Ishikawa (cell line): ENCODE data around the gene CD302.

Experiments used
- CEBPB ChIP-seq: IDR thresholded peaks from 2 replicates; pipeline ENCODE4 v1.6.1; 2012
- CREB1 ChIP-seq: IDR thresholded peaks from 2 replicates; pipeline ENCODE4 v1.6.1; 2012; ENCODE audit warnings: low read depth
- EGR1 ChIP-seq: IDR thresholded peaks from 2 replicates; pipeline ENCODE4 v1.6.1; 2012
- EP300 ChIP-seq: IDR thresholded peaks from 2 replicates; pipeline ENCODE4 v1.6.1; 2012; ENCODE audit warnings: borderline replicate concordance
- FOXM1 ChIP-seq: IDR thresholded peaks from 2 replicates; pipeline ENCODE4 v1.6.1; 2012; ENCODE audit warnings: low read depth, borderline replicate concordance
- MAX ChIP-seq: IDR thresholded peaks from 2 replicates; pipeline ENCODE4 v1.6.1; 2012
- NFIC ChIP-seq: IDR thresholded peaks from 2 replicates; pipeline ENCODE4 v1.6.1; 2012
- RAD21 ChIP-seq: IDR thresholded peaks from 2 replicates; pipeline ENCODE4 v1.6.1; 2012; ENCODE audit warnings: low read depth
- REST ChIP-seq: IDR thresholded peaks from 2 replicates; pipeline ENCODE4 v1.6.1; 2012; ENCODE audit warnings: low read depth, mild to moderate bottlenecking
- TAF1 ChIP-seq: IDR thresholded peaks from 2 replicates; pipeline ENCODE4 v1.6.1; 2012; ENCODE audit warnings: low read depth, mild to moderate bottlenecking
- TCF12 ChIP-seq: IDR thresholded peaks from 2 replicates; pipeline ENCODE4 v1.6.1; 2012; ENCODE audit warnings: low read depth
- TEAD4 ChIP-seq: IDR thresholded peaks from 2 replicates; pipeline ENCODE4 v1.6.1; 2012
- USF1 ChIP-seq: IDR thresholded peaks from 2 replicates; pipeline ENCODE4 v1.6.1; 2012
- YY1 ChIP-seq: IDR thresholded peaks from 2 replicates; pipeline ENCODE4 v1.6.1; 2012; ENCODE audit warnings: low read depth
- ZBTB7A ChIP-seq: IDR thresholded peaks from 2 replicates; pipeline ENCODE4 v1.6.1; 2012; ENCODE audit warnings: low read depth

The CD302 gene

GRCh38 chr2:159773886-159774285 is 24.1 kb downstream of the CD302 start:
- TF ChIP-seq MAX (no peak), REST (no peak), FOXM1 (no peak), CEBPB (no peak), TEAD4 (no peak), EGR1 (no peak), TCF12 (no peak), ZBTB7A (no peak), USF1 (no peak), CREB1 (no peak), EP300 (no peak), RAD21 (no peak), YY1 (no peak), TAF1 (no peak), NFIC (no peak)

GRCh38 chr2:159773426-159773825 is 24.6 kb downstream of the CD302 start:
- TF ChIP-seq NFIC (no peak), REST (no peak), EGR1 (no peak), YY1 (no peak), RAD21 (no peak), ZBTB7A (no peak), FOXM1 (no peak), EP300 (no peak), CREB1 (no peak), TCF12 (no peak), CEBPB (no peak), MAX (no peak), TEAD4 (no peak), TAF1 (no peak), USF1 (no peak)

- no peak for TF ChIP-seq REST
- no peak for TF ChIP-seq ZBTB7A
- TF ChIP-seq EGR1: no peak
- no peak for TF ChIP-seq FOXM1
- no peak for TF ChIP-seq TAF1
- no peak for TF ChIP-seq MAX
- no peak for TF ChIP-seq NFIC
- no peak for TF ChIP-seq CEBPB
- TF ChIP-seq USF1: no peak
- TF ChIP-seq CREB1: no peak
- no peak for TF ChIP-seq EP300
- TF ChIP-seq TCF12: no peak
- no peak for TF ChIP-seq RAD21
- TF ChIP-seq TEAD4: no peak
These were observed 28.9 kb downstream of the CD302 start for GRCh38 chr2:159769147-159769546.

DNA sequence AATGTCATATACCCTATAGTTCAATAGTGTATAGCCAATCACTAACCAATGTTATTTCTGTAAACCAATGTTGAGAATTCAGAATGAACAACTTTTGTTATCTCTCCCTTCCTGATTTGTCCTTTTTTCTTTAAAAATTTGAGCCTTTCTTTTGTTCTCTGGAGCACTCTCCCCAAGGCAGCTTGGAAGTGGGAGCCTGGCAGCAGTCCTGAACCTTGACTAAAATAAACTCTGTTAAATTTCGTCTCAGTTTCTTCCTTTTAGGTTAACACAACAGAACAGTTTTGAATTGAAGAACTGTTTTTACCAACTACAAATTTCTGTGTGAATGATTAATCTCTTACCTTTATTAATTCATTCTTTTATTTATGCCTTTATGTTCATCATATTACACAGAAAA is 35.9 kb downstream of the CD302 start:
- TF ChIP-seq NFIC (no peak), REST (no peak), RAD21 (no peak), USF1 (no peak), EGR1 (no peak), CREB1 (no peak), TCF12 (no peak), FOXM1 (no peak), TEAD4 (no peak), EP300 (no peak), ZBTB7A (no peak), MAX (no peak), TAF1 (no peak), YY1 (no peak), CEBPB (no peak)
